HCT116 (cell line): ENCODE measurements around the gene TNIP1.

Experiments
- ELF1 ChIP-seq: IDR thresholded peaks from 2 replicates; pipeline ENCODE4 v1.6.1; 2012; ENCODE audit warnings: low read depth, borderline replicate concordance
- EZH2 ChIP-seq: fragments of 200-600 bp; sonication (generic); IDR thresholded peaks from 2 replicates; pipeline ENCODE4 v1.6.1; 2017; ENCODE audit warnings: antibody characterized with exemption, mixed run types
- EZH2phosphoT487 ChIP-seq: fragments of 200-600 bp; IDR thresholded peaks from 2 replicates; pipeline ENCODE4 v1.6.1; 2018; ENCODE audit warnings: antibody characterized with exemption, borderline replicate concordance
- FOSL1 ChIP-seq: IDR thresholded peaks from 2 replicates; pipeline ENCODE4 v1.6.1; 2012; ENCODE audit warnings: low read depth
- JUND ChIP-seq: IDR thresholded peaks from 2 replicates; pipeline ENCODE4 v1.6.1; 2012
- POLR2A ChIP-seq: IDR thresholded peaks from 2 replicates; pipeline ENCODE4 v1.7.0; 2011; ENCODE audit warnings: borderline replicate concordance; ENCODE audit not compliant: insufficient read depth, insufficient read length; ENCODE audit errors: extremely low read depth
- POLR2AphosphoS5 ChIP-seq: IDR thresholded peaks from 2 replicates; pipeline ENCODE4 v1.6.1; 2011; ENCODE audit warnings: mild to moderate bottlenecking, low read depth, low read length, moderate library complexity
- TCF7L2 ChIP-seq: IDR thresholded peaks from 2 replicates; pipeline ENCODE4 v1.7.0; 2011; ENCODE audit warnings: borderline replicate concordance, inconsistent platforms; ENCODE audit not compliant: insufficient read depth, insufficient read length; ENCODE audit errors: extremely low read depth
- TF ChIP-seq, protein P1 (sequence below), 3 experiments: fragments of 200-600 bp in 1 of 3; sonication (generic) in 1 of 3; IDR thresholded peaks in 2 of 3; conservative IDR thresholded peaks in 1 of 3; 2 replicates each; pipeline ENCODE4 v1.5.1; 2012 to 2017; ENCODE audit warnings: low read depth in 2 of 3, low read length in 2 of 3, antibody characterized with exemption in 1 of 3, borderline replicate concordance in 1 of 3, control low read depth in 1 of 3, mild to moderate bottlenecking in 1 of 3, mixed read lengths in 1 of 3, mixed run types in 1 of 3, moderate library complexity in 1 of 3; ENCODE audit not compliant: insufficient read depth in 1 of 3
- TF ChIP-seq, protein P2 (sequence below): IDR thresholded peaks from 2 replicates; pipeline ENCODE4 v1.6.1; 2012
- TF ChIP-seq, protein P3 (sequence below): IDR thresholded peaks from 2 replicates; pipeline ENCODE4 v1.6.1; 2012

DNA sequence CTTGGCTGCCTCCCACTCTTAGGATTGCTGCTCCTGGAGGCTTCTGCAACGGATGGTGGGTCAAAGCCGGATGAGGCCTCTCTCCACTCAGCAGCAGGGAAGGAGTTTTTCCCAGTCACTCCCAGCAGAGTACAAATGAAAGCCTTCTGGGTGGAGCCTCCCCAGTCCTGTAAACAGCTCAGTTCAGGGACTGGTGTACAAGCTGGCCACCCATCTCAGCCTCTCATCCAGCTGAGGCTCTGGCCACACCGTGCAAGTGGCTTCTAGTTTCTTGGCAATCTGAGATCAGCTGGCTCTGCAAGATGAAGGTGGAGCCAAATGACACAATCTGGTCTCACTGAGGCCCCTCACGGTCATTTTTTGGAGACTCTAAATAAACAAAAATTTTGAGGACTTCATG lies 50.5 kb downstream of the TNIP1 start:
- TF ChIP-seq POLR2A (no peak), JUND (no peak), EZH2 (no peak), POLR2AphosphoS5 (no peak), TCF7L2 (no peak), EZH2phosphoT487 (no peak), FOSL1 (no peak), ELF1 (no peak)
- TF ChIP-seq, protein P1, sequence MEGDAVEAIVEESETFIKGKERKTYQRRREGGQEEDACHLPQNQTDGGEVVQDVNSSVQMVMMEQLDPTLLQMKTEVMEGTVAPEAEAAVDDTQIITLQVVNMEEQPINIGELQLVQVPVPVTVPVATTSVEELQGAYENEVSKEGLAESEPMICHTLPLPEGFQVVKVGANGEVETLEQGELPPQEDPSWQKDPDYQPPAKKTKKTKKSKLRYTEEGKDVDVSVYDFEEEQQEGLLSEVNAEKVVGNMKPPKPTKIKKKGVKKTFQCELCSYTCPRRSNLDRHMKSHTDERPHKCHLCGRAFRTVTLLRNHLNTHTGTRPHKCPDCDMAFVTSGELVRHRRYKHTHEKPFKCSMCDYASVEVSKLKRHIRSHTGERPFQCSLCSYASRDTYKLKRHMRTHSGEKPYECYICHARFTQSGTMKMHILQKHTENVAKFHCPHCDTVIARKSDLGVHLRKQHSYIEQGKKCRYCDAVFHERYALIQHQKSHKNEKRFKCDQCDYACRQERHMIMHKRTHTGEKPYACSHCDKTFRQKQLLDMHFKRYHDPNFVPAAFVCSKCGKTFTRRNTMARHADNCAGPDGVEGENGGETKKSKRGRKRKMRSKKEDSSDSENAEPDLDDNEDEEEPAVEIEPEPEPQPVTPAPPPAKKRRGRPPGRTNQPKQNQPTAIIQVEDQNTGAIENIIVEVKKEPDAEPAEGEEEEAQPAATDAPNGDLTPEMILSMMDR (IDR thresholded peaks at IDR 0.05 in 2 of 3, conservative IDR thresholded peaks at IDR 0.05 in 1 of 3; ENCODE audit: borderline replicate concordance in 1 of 3, insufficient read depth in 1 of 3, low read depth in 2 of 3, low read length in 2 of 3), result no peak
- TF ChIP-seq, protein P2, sequence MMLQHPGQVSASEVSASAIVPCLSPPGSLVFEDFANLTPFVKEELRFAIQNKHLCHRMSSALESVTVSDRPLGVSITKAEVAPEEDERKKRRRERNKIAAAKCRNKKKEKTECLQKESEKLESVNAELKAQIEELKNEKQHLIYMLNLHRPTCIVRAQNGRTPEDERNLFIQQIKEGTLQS, result no peak
- TF ChIP-seq, protein P3, sequence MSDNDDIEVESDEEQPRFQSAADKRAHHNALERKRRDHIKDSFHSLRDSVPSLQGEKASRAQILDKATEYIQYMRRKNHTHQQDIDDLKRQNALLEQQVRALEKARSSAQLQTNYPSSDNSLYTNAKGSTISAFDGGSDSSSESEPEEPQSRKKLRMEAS, result no peak
